Neural cell (in vitro differentiated cells): ENCODE measurements around the gene PTPRT. TPM values are rescaled to one million over a fixed set of nuclear protein-coding genes. Genes with fewer than 3 reads are reported as not detected.

Experiments
- H2AFZ ChIP-seq: fragments of 200-600, 300-800 bp; sonication (generic), shearing (Covaris generic); 2 replicates; pipeline ENCODE4 v1.6.0; 2014; ENCODE audit warnings: low read depth, mild to moderate bottlenecking, antibody characterized with exemption, low read length, moderate library complexity
- H3F3A ChIP-seq: fragments of 200-600 bp; shearing (Covaris generic); 2 replicates; pipeline ENCODE4 v1.6.1; 2016; ENCODE audit warnings: mild to moderate bottlenecking, moderate library complexity, mixed read lengths, antibody characterized with exemption, low read length; ENCODE audit not compliant: insufficient read depth, poor library complexity, severe bottlenecking
- H3K27ac ChIP-seq: fragments of 200-600, 300-800 bp; sonication (generic), shearing (Covaris generic); 2 replicates; pipeline ENCODE4 v1.5.1; 2014; ENCODE audit warnings: mild to moderate bottlenecking, low read length, moderate library complexity
- H3K27me3 ChIP-seq: fragments of 300-800, 200-600 bp; sonication (generic), shearing (Covaris generic); 2 replicates; pipeline ENCODE4 v1.6.0; 2014; ENCODE audit warnings: mild to moderate bottlenecking, low read depth, low read length, moderate library complexity; ENCODE audit not compliant: insufficient read depth
- H3K36me3 ChIP-seq: fragments of 300-800, 200-600 bp; sonication (generic), shearing (Covaris generic); 2 replicates; pipeline ENCODE4 v1.5.1; 2014; ENCODE audit warnings: mild to moderate bottlenecking, antibody characterized with exemption, low read length, moderate library complexity; ENCODE audit not compliant: insufficient read depth
- H3K4me2 ChIP-seq: fragments of 300-800, 200-600 bp; sonication (generic), shearing (Covaris generic); 2 replicates; pipeline ENCODE4 v1.6.0; 2014; ENCODE audit warnings: mild to moderate bottlenecking, low read length
- H3K4me3 ChIP-seq: fragments of 300-800, 200-600 bp; sonication (generic), shearing (Covaris generic); 2 replicates; pipeline ENCODE4 v1.5.1; 2014; ENCODE audit warnings: mild to moderate bottlenecking, low read length, moderate library complexity
- H3K79me2 ChIP-seq: fragments of 200-600 bp; shearing (Covaris generic); replicated peaks from 2 replicates; pipeline ENCODE4 v1.6.0; 2014; ENCODE audit warnings: mild to moderate bottlenecking, low read length, moderate library complexity; ENCODE audit not compliant: insufficient read depth
- H3K9ac ChIP-seq: fragments of 300-800, 200-600 bp; sonication (generic), shearing (Covaris generic); 2 replicates; pipeline ENCODE4 v1.6.1; 2016; ENCODE audit warnings: mild to moderate bottlenecking, low read length, mixed read lengths
- H3K9me2 ChIP-seq: fragments of 200-600 bp; shearing (Covaris generic); 2 replicates; pipeline ENCODE4 v1.6.1; 2016; ENCODE audit warnings: mild to moderate bottlenecking, low read length, mixed read lengths; ENCODE audit not compliant: insufficient read depth
- H3K9me3 ChIP-seq: fragments of 200-600, 300-800 bp; sonication (generic), shearing (Covaris generic); 2 replicates; pipeline ENCODE4 v1.6.1; 2016; ENCODE audit warnings: mild to moderate bottlenecking, mixed run types, low read length, moderate library complexity, mixed read lengths
- H4K20me1 ChIP-seq: fragments of 200-600 bp; shearing (Covaris generic); 2 replicates; pipeline ENCODE4 v1.6.1; 2016; ENCODE audit warnings: mild to moderate bottlenecking, mixed run types; ENCODE audit not compliant: insufficient read depth
- EP300 ChIP-seq: fragments of 450-650 bp; conservative IDR thresholded peaks from 2 replicates; pipeline ENCODE4 v1.6.1; 2014; ENCODE audit warnings: antibody characterized with exemption, mild to moderate bottlenecking, moderate library complexity; ENCODE audit not compliant: poor library complexity, severe bottlenecking
- EZH2 ChIP-seq: fragments of 200-600, 300-800 bp; shearing (Covaris generic), sonication (generic); IDR thresholded peaks from 2 replicates; pipeline ENCODE4 v1.6.1; 2014; ENCODE audit warnings: antibody characterized with exemption, low read length, borderline replicate concordance, mild to moderate bottlenecking; ENCODE audit not compliant: insufficient read depth, poor library complexity, severe bottlenecking
- MXI1 ChIP-seq: fragments of 450-650 bp; conservative IDR thresholded peaks from 2 replicates; pipeline ENCODE4 v1.6.1; 2014; ENCODE audit warnings: antibody characterized with exemption, mild to moderate bottlenecking; ENCODE audit not compliant: poor library complexity, severe bottlenecking
- POLR2AphosphoS5 ChIP-seq: IDR thresholded peaks from 2 replicates; pipeline ENCODE4 v1.6.1; 2012
- RAD21 ChIP-seq: fragments of 450-650 bp; conservative IDR thresholded peaks from 2 replicates; pipeline ENCODE4 v1.6.1; 2014; ENCODE audit warnings: antibody characterized with exemption, mild to moderate bottlenecking, moderate library complexity
- REST ChIP-seq: IDR thresholded peaks from 2 replicates; pipeline ENCODE4 v1.6.1; 2012; ENCODE audit warnings: borderline replicate concordance
- SMC3 ChIP-seq: fragments of 450-650 bp; conservative IDR thresholded peaks from 2 replicates; pipeline ENCODE4 v1.6.1; 2014; ENCODE audit warnings: antibody characterized with exemption, mild to moderate bottlenecking, moderate library complexity; ENCODE audit not compliant: poor library complexity
- TAF1 ChIP-seq: IDR thresholded peaks from 2 replicates; pipeline ENCODE4 v1.6.1; 2012; ENCODE audit warnings: low read depth
- polyA plus RNA-seq: library from polyadenylated mRNA; depleted of rRNA; stranded (reverse); fragments of >200 nt; gene quantifications from 2 replicates; pipeline ENCODE4 v1.2.3, GENCODE V29; 2014
- TF ChIP-seq, protein P1 (sequence below): fragments of 450-650 bp; IDR thresholded peaks from 2 replicates; pipeline ENCODE4 v1.5.1; 2014; ENCODE audit warnings: antibody characterized with exemption, mild to moderate bottlenecking, moderate library complexity; ENCODE audit not compliant: poor library complexity, severe bottlenecking

The PTPRT gene
- polyA plus RNA-seq, 1 donor from 2014 or later: 9.2 TPM

GRCh38 chr20:42366626-42367025, 823.1 kb downstream of the PTPRT start:
- H3K4me2 ChIP-seq: no peak overlapping the region
- TF ChIP-seq EZH2 (no peak), MXI1 (no peak), SMC3 (no peak), RAD21 (no peak), REST (no peak), EP300 (no peak), TAF1 (no peak), POLR2AphosphoS5 (no peak)
- TF ChIP-seq, protein P1, sequence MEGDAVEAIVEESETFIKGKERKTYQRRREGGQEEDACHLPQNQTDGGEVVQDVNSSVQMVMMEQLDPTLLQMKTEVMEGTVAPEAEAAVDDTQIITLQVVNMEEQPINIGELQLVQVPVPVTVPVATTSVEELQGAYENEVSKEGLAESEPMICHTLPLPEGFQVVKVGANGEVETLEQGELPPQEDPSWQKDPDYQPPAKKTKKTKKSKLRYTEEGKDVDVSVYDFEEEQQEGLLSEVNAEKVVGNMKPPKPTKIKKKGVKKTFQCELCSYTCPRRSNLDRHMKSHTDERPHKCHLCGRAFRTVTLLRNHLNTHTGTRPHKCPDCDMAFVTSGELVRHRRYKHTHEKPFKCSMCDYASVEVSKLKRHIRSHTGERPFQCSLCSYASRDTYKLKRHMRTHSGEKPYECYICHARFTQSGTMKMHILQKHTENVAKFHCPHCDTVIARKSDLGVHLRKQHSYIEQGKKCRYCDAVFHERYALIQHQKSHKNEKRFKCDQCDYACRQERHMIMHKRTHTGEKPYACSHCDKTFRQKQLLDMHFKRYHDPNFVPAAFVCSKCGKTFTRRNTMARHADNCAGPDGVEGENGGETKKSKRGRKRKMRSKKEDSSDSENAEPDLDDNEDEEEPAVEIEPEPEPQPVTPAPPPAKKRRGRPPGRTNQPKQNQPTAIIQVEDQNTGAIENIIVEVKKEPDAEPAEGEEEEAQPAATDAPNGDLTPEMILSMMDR: no peak
- H3K27ac ChIP-seq: no peak overlapping the region
- H3K36me3 ChIP-seq: no peaks in the 10 kb centered on the region
- no peak overlapping the region for H2AFZ ChIP-seq
- no peaks in the 10 kb centered on the region for H3K9me2 ChIP-seq
- no peak overlapping the region for H3K9ac ChIP-seq
- no peaks in the 10 kb centered on the region for H3K79me2 ChIP-seq
- no peaks in the 10 kb centered on the region for H4K20me1 ChIP-seq
- H3K9me3 ChIP-seq: no peaks in the 10 kb centered on the region
- H3K27me3 ChIP-seq: peaks cover 25% of the 10 kb centered on the region
- no peak overlapping the region for H3K4me3 ChIP-seq
- H3F3A ChIP-seq: no peaks in the 10 kb centered on the region

GRCh38 chr20:42364446-42364845, 825.3 kb downstream of the PTPRT start:
- Histone ChIP-seq H4K20me1 (no peaks in the 10 kb centered on the region), H3K36me3 (no peaks in the 10 kb centered on the region), H3K4me2 (no peak overlapping the region), H3K79me2 (no peaks in the 10 kb centered on the region), H3K27ac (no peak overlapping the region), H3K9me2 (no peaks in the 10 kb centered on the region), H3F3A (no peaks in the 10 kb centered on the region), H3K9ac (no peak overlapping the region), H3K9me3 (no peaks in the 10 kb centered on the region), H3K4me3 (no peak overlapping the region), H2AFZ (no peak overlapping the region), H3K27me3 (peaks cover 25% of the 10 kb centered on the region)
- TF ChIP-seq EZH2 (no peak), REST (no peak), MXI1 (no peak), TAF1 (no peak), RAD21 (no peak), SMC3 (no peak), POLR2AphosphoS5 (no peak), EP300 (no peak)
- TF ChIP-seq, protein P1: no peak
